ENCODE measurements around the gene MTREX.

DNA sequence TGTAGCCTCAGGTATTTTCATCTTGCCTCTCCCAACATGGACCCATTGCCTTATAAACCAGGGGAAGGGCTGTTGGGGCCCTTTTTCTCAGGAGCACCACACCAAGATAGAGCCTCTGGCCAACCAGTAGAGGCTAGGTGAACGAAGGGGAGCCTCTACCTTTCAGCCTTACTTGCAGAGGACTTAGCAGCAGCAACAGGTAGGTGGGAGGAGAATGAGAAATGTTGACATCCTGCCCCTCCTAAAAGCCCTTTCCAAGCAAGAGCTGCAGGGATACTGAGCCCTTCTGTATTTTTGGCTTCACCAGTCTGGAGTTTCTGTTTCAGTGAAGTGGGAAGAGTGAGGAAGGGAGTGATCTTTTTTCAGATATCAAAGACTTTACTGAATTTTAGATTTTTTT, 77.4 kb downstream of the MTREX start:
- TF ChIP-seq POLR2A (IDR thresholded peaks at IDR 0.05; ENCODE audit: low read depth, low read length) (no peak), POLR2AphosphoS5 (IDR thresholded peaks at IDR 0.05; ENCODE audit: low read depth, low read length) (no peak)

Data from GM12892 (cell line).